Activated CD8-positive, alpha-beta memory T cell treated with anti-CD3 and anti-CD28 coated beads, Interleukin-2, amount 10 ng/mL, durations not matched to agents 7 days and 5 days (primary cell): ENCODE data around the gene ZSCAN5A. TPM values are rescaled to one million over a fixed set of nuclear protein-coding genes. Genes with fewer than 3 reads are reported as not detected.
"Not testable (repeated sequence)": the region's sequence is repeated elsewhere in the genome, so short reads cannot be mapped to it uniquely, and the experiment has no call there.

Experiments
- ATAC-seq: fragments of 150-1000 bp; cut with Tn5 transposase; one replicate; pipeline ENCODE4 v1.10.0; 2021; ENCODE audit warnings: moderate library complexity
- CTCF ChIA-PET: fragments of 350-600 bp; sonication (Branson Sonifier 250); formaldehyde crosslinking; loops from one replicate; lab custom pipeline; 2021; ENCODE audit warnings: antibody characterized with exemption; lab: Charles Lee
- DNase-seq: peaks from one replicate; pipeline ENCODE4 v3.0.0-alpha.2; 2020
- H3K27ac Mint-ChIP-seq: one replicate; pipeline ENCODE4 v1.8.0; 2021; ENCODE audit warnings: mild to moderate bottlenecking, mixed read lengths
- H3K27me3 Mint-ChIP-seq: one replicate; pipeline ENCODE4 v1.8.0; 2021; ENCODE audit warnings: mixed read lengths
- H3K36me3 Mint-ChIP-seq: one replicate; pipeline ENCODE4 v1.8.0; 2021; ENCODE audit warnings: mild to moderate bottlenecking, mixed read lengths
- H3K4me1 Mint-ChIP-seq: one replicate; pipeline ENCODE4 v1.8.0; 2021; ENCODE audit warnings: mixed read lengths
- H3K4me3 Mint-ChIP-seq: one replicate; pipeline ENCODE4 v1.8.0; 2021; ENCODE audit warnings: mild to moderate bottlenecking, moderate library complexity, mixed read lengths
- H3K9me3 Mint-ChIP-seq: one replicate; pipeline ENCODE4 v1.8.0; 2022; ENCODE audit warnings: low read depth, mixed read lengths
- total RNA-seq, 2 experiments: library from RNA; stranded (reverse); gene quantifications; one replicate each; pipeline ENCODE4 v1.2.3, GENCODE V29; 2021

The ZSCAN5A gene
- total RNA-seq, 2 experiments from 2014 or later: 5.9 to 8.6 TPM

- no peaks in the 10 kb centered on the region for H3K4me1 Mint-ChIP-seq
- H3K9me3 Mint-ChIP-seq: no peaks in the 10 kb centered on the region
- no peak overlapping the region for H3K27ac Mint-ChIP-seq
- CTCF ChIA-PET: interaction anchor here (0.7 to 6.3 kb wide), 26 partner anchors 12 to 218 kb away, joined by 3 to 91 read pairs (median 4); partner anchors contain the start of gene ZNF444
- no peaks in the 10 kb centered on the region for H3K27me3 Mint-ChIP-seq
- DNase-seq: no peak
- no peaks in the 10 kb centered on the region for H3K36me3 Mint-ChIP-seq
- ATAC-seq: no peak
- H3K4me3 Mint-ChIP-seq: no peak overlapping the region
Observed at GRCh38 chr19:56253737-56254136, 60.9 kb downstream of the ZSCAN5A start.

- no peaks in the 10 kb centered on the region for H3K36me3 Mint-ChIP-seq
- H3K27ac Mint-ChIP-seq: no peak overlapping the region
- ATAC-seq (peak; percentile 72), DNase-seq (peak; percentile 83)
- CTCF ChIA-PET: interaction anchor here (0.6 to 6.3 kb wide), 35 partner anchors 9 to 217 kb away, joined by 3 to 91 read pairs (median 4); partner anchors contain the start of genes ZNF444 and ZNF787
- H3K4me1 Mint-ChIP-seq: no peaks in the 10 kb centered on the region
- no peaks in the 10 kb centered on the region for H3K27me3 Mint-ChIP-seq
- H3K4me3 Mint-ChIP-seq: no peak overlapping the region
- H3K9me3 Mint-ChIP-seq: no peaks in the 10 kb centered on the region
Observed at GRCh38 chr19:56252699-56253422, 61.8 kb downstream of the ZSCAN5A start.

GRCh38 chr19:56248736-56249338 lies 65.8 kb downstream of the ZSCAN5A start:
- H3K27ac Mint-ChIP-seq, ATAC-seq, H3K27me3 Mint-ChIP-seq, H3K4me1 Mint-ChIP-seq, H3K9me3 Mint-ChIP-seq, H3K4me3 Mint-ChIP-seq, DNase-seq, CTCF ChIA-PET, H3K36me3 Mint-ChIP-seq: not testable (repeated sequence)

GRCh38 chr19:56245764-56246163 lies 68.9 kb downstream of the ZSCAN5A start:
- H3K9me3 Mint-ChIP-seq, H3K27me3 Mint-ChIP-seq, H3K4me3 Mint-ChIP-seq, ATAC-seq, CTCF ChIA-PET, H3K4me1 Mint-ChIP-seq, H3K27ac Mint-ChIP-seq, H3K36me3 Mint-ChIP-seq, DNase-seq: not testable (repeated sequence)

GRCh38 chr19:56245121-56245740 lies 69.4 kb downstream of the ZSCAN5A start:
- no peaks in the 10 kb centered on the region for H3K27me3 Mint-ChIP-seq
- H3K27ac Mint-ChIP-seq: no peak overlapping the region
- H3K9me3 Mint-ChIP-seq: no peaks in the 10 kb centered on the region
- no peak for ATAC-seq
- H3K4me1 Mint-ChIP-seq: no peaks in the 10 kb centered on the region
- H3K36me3 Mint-ChIP-seq: no peaks in the 10 kb centered on the region
- H3K4me3 Mint-ChIP-seq: no peak overlapping the region
- DNase-seq: no peak
- CTCF ChIA-PET: interaction anchor here (1.7 kb wide), 1 partner anchor 179 kb away, joined by 3 read pairs; no protein-coding TSS in a partner anchor

- Mint-ChIP-seq H3K36me3 (no peaks in the 10 kb centered on the region), H3K4me1 (no peaks in the 10 kb centered on the region), H3K27me3 (peaks cover 2% of the 10 kb centered on the region), H3K4me3 (no peak overlapping the region), H3K27ac (no peak overlapping the region), H3K9me3 (no peaks in the 10 kb centered on the region)
- DNase-seq: no peak
- ATAC-seq: no peak
- CTCF ChIA-PET: no interaction called here
Observed at GRCh38 chr19:56223481-56223880, 91.2 kb downstream of the ZSCAN5A start.

- Mint-ChIP-seq H3K36me3 (peaks cover 2% of the 10 kb centered on the region), H3K4me1 (peaks cover 2% of the 10 kb centered on the region), H3K4me3 (no peak overlapping the region), H3K27me3 (peaks cover 5% of the 10 kb centered on the region), H3K9me3 (no peaks in the 10 kb centered on the region), H3K27ac (no peak overlapping the region)
- DNase-seq (no peak), ATAC-seq (no peak)
- CTCF ChIA-PET: no interaction called here
Observed at GRCh38 chr19:56222901-56223300, 91.7 kb downstream of the ZSCAN5A start.

- CTCF ChIA-PET: interaction anchor here (0.8 to 1.1 kb wide), 2 partner anchors 31 to 42 kb away, joined by 3 read pairs; no protein-coding TSS in a partner anchor
- Mint-ChIP-seq H3K27ac (no peak overlapping the region), H3K9me3 (no peaks in the 10 kb centered on the region), H3K4me3 (no peak overlapping the region), H3K27me3 (peaks cover 10% of the 10 kb centered on the region), H3K4me1 (peaks cover 5% of the 10 kb centered on the region), H3K36me3 (peaks cover 2% of the 10 kb centered on the region)
- no peak for ATAC-seq
- no peak for DNase-seq
Observed at GRCh38 chr19:56221851-56222250, 92.8 kb downstream of the ZSCAN5A start.

- H3K9me3 Mint-ChIP-seq, H3K4me1 Mint-ChIP-seq, H3K27ac Mint-ChIP-seq, ATAC-seq, DNase-seq, H3K4me3 Mint-ChIP-seq, H3K36me3 Mint-ChIP-seq: not testable (repeated sequence)
- CTCF ChIA-PET: interaction anchor here (0.8 to 1.1 kb wide), 2 partner anchors 32 to 42 kb away, joined by 3 read pairs; no protein-coding TSS in a partner anchor
- H3K27me3 Mint-ChIP-seq: peaks cover 12% of the 10 kb centered on the region
Observed at GRCh38 chr19:56221442-56221841, 93.2 kb downstream of the ZSCAN5A start.

GRCh38 chr19:56218961-56219360 lies 95.7 kb downstream of the ZSCAN5A start:
- CTCF ChIA-PET: no interaction called here
- H3K4me1 Mint-ChIP-seq: peaks cover 5% of the 10 kb centered on the region
- H3K27me3 Mint-ChIP-seq: peaks cover 17% of the 10 kb centered on the region
- H3K9me3 Mint-ChIP-seq: no peaks in the 10 kb centered on the region
- DNase-seq (no peak), ATAC-seq (no peak)
- no peak overlapping the region for H3K27ac Mint-ChIP-seq
- H3K36me3 Mint-ChIP-seq: peaks cover 2% of the 10 kb centered on the region
- H3K4me3 Mint-ChIP-seq: no peak overlapping the region

GRCh38 chr19:56217039-56217949 lies 97.3 kb downstream of the ZSCAN5A start:
- Mint-ChIP-seq H3K9me3 (no peaks in the 10 kb centered on the region), H3K27ac (no peak overlapping the region), H3K36me3 (peaks cover 2% of the 10 kb centered on the region), H3K27me3 (peaks cover 17% of the 10 kb centered on the region), H3K4me1 (peaks cover 5% of the 10 kb centered on the region), H3K4me3 (peak overlapping the region; percentile 32)
- DNase-seq: no peak
- CTCF ChIA-PET: no interaction called here
- ATAC-seq: no peak

- no peaks in the 10 kb centered on the region for H3K36me3 Mint-ChIP-seq
Observed at GRCh38 chr19:56211718-56212117, 102.9 kb downstream of the ZSCAN5A start.

GRCh38 chr19:56210036-56210435 lies 104.6 kb downstream of the ZSCAN5A start:
- H3K4me3 Mint-ChIP-seq, ATAC-seq, H3K36me3 Mint-ChIP-seq, H3K27ac Mint-ChIP-seq, CTCF ChIA-PET, H3K27me3 Mint-ChIP-seq, H3K9me3 Mint-ChIP-seq, DNase-seq, H3K4me1 Mint-ChIP-seq: not testable (repeated sequence)

More at GRCh38 chr19:56211718-56212117, 102.9 kb downstream of the ZSCAN5A start:
- CTCF ChIA-PET: no interaction called here
- DNase-seq: no peak
- no peak overlapping the region for H3K27ac Mint-ChIP-seq
- H3K4me3 Mint-ChIP-seq: no peak overlapping the region
- no peaks in the 10 kb centered on the region for H3K9me3 Mint-ChIP-seq
- ATAC-seq: no peak
- peaks cover 6% of the 10 kb centered on the region for H3K27me3 Mint-ChIP-seq
- no peaks in the 10 kb centered on the region for H3K4me1 Mint-ChIP-seq
